Measurements from ENCODE around the gene PRKAB1. TPM values are rescaled to one million over a fixed set of nuclear protein-coding genes. Genes with fewer than 3 reads are reported as not detected.

PRKAB1 gene
- total RNA-seq, 1 experiment from 2014 or later = 36.3 TPM

GRCh38 chr12:119679081-119679480, 11.1 kb downstream of the PRKAB1 start:
- DNase-seq (ENCODE audit: low read depth, low spot score) (no peak), ATAC-seq (no peak)
- ChIA-PET POLR2A (no interaction called here), CTCF (no interaction called here)
- Histone ChIP-seq H3K27me3 (ENCODE audit: control insufficient read depth, insufficient read depth, low read length) (no peaks in the 10 kb centered on the region), H3K27ac (ENCODE audit: low read length) (no peak overlapping the region; the same call in 1 of the 2 replicates), H3K4me1 (ENCODE audit: control insufficient read depth, insufficient read depth, low read length) (peaks cover 15% of the 10 kb centered on the region), H3K36me3 (ENCODE audit: control insufficient read depth, insufficient read depth, low read length) (peaks cover 26% of the 10 kb centered on the region), H3K4me3 (ENCODE audit: low read depth in 2 of 2, low read length in 2 of 2) (no peak overlapping the region), H3K9me3 (ENCODE audit: control insufficient read depth, insufficient read depth, low read depth, low read length) (no peaks in the 10 kb centered on the region)
- BruUV-seq (replicated peaks) = no TSS peak
- intact Hi-C loops (cut with micrococcal nuclease; ENCODE audit: unreplicated experiment) = no loop called here
- in situ Hi-C loops (cut with HindIII; ENCODE audit: low pct_unique_long_range_greater_than_20kb, low sequenced_read_pairs) = no loop called here
- no peak for TF ChIP-seq POLR2AphosphoS5 (IDR thresholded peaks at IDR 0.05; ENCODE audit: low read depth, low read length)
- no peak for TF ChIP-seq SIN3A (IDR thresholded peaks at IDR 0.05; ENCODE audit: borderline replicate concordance, insufficient read depth, low read depth, low read length)
- TF ChIP-seq CTCF (IDR thresholded peaks at IDR 0.05) = no peak
- TF ChIP-seq REST (IDR thresholded peaks at IDR 0.05; ENCODE audit: insufficient read depth in 1 of 2, low read depth in 2 of 2, low read length in 1 of 2) = no peak
- no peak for TF ChIP-seq TCF7L2 (IDR thresholded peaks at IDR 0.05; ENCODE audit: low read depth, low read length)

GRCh38 chr12:119679490-119679889, 11.6 kb downstream of the PRKAB1 start:
- Histone ChIP-seq H3K27me3 (ENCODE audit: control insufficient read depth, insufficient read depth, low read length) (no peaks in the 10 kb centered on the region), H3K27ac (ENCODE audit: low read length) (no peak overlapping the region; the same call in 1 of the 2 replicates), H3K36me3 (ENCODE audit: control insufficient read depth, insufficient read depth, low read length) (peaks cover 24% of the 10 kb centered on the region), H3K9me3 (ENCODE audit: control insufficient read depth, insufficient read depth, low read depth, low read length) (no peaks in the 10 kb centered on the region), H3K4me3 (ENCODE audit: low read depth in 2 of 2, low read length in 2 of 2) (no peak overlapping the region), H3K4me1 (ENCODE audit: control insufficient read depth, insufficient read depth, low read length) (peaks cover 15% of the 10 kb centered on the region)
- CTCF ChIA-PET = no interaction called here
- DNase-seq (ENCODE audit: low read depth, low spot score) (no peak), ATAC-seq (no peak)
- intact Hi-C loops (cut with micrococcal nuclease; ENCODE audit: unreplicated experiment) = no loop called here
- in situ Hi-C loops (cut with HindIII; ENCODE audit: low pct_unique_long_range_greater_than_20kb, low sequenced_read_pairs) = no loop called here
- no TSS peak for BruUV-seq (replicated peaks)
- POLR2A ChIA-PET = no interaction called here
- TF ChIP-seq CTCF (IDR thresholded peaks at IDR 0.05) (no peak), REST (IDR thresholded peaks at IDR 0.05; ENCODE audit: insufficient read depth in 1 of 2, low read depth in 2 of 2, low read length in 1 of 2) (no peak), POLR2AphosphoS5 (IDR thresholded peaks at IDR 0.05; ENCODE audit: low read depth, low read length) (no peak), SIN3A (IDR thresholded peaks at IDR 0.05; ENCODE audit: borderline replicate concordance, insufficient read depth, low read depth, low read length) (no peak), TCF7L2 (IDR thresholded peaks at IDR 0.05; ENCODE audit: low read depth, low read length) (no peak)

Measured in Panc1 (cell line).